Calu3 (cell line): Measurements from ENCODE around the gene SCTR. TPM values are rescaled to one million over a fixed set of nuclear protein-coding genes. Genes with fewer than 3 reads are reported as not detected.

ENCODE experiments used
- BruUV-seq: library from RNA; stranded (reverse); fragments of 400-500 nt; replicated peaks from 2 replicates; lab custom pipeline; 2021; lab: Mats Ljungman, UMichigan
- CTCF ChIA-PET: fragments of 300-600 bp; sonication (Branson Sonifier 250); formaldehyde crosslinking; loops from one replicate; lab custom pipeline; 2022; ENCODE audit warnings: antibody characterized with exemption; lab: Charles Lee
- DNase-seq: peaks from one replicate; pipeline ENCODE4 v3.0.0; 2022
- H3K27ac Mint-ChIP-seq: one replicate; pipeline ENCODE4 v1.8.0; 2022; ENCODE audit warnings: mixed read lengths; ENCODE audit not compliant: unreplicated experiment
- H3K27me3 Mint-ChIP-seq: one replicate; pipeline ENCODE4 v1.8.0; 2022; ENCODE audit warnings: mixed read lengths; ENCODE audit not compliant: unreplicated experiment
- H3K36me3 Mint-ChIP-seq: one replicate; pipeline ENCODE4 v1.8.0; 2022; ENCODE audit warnings: mild to moderate bottlenecking, moderate library complexity, mixed read lengths; ENCODE audit not compliant: insufficient read depth, unreplicated experiment
- H3K4me1 Mint-ChIP-seq: one replicate; pipeline ENCODE4 v1.8.0; 2022; ENCODE audit warnings: mild to moderate bottlenecking, low read depth, mixed read lengths; ENCODE audit not compliant: unreplicated experiment
- H3K4me3 Mint-ChIP-seq: one replicate; pipeline ENCODE4 v1.8.0; 2022; ENCODE audit warnings: mild to moderate bottlenecking, low read depth, moderate library complexity, mixed read lengths; ENCODE audit not compliant: unreplicated experiment
- H3K9me3 Mint-ChIP-seq: one replicate; pipeline ENCODE4 v1.8.0; 2022; ENCODE audit warnings: low read depth, mixed read lengths; ENCODE audit not compliant: unreplicated experiment
- intact Hi-C: fragments of 100-400 bp; cut with micrococcal nuclease; formaldehyde crosslinking; loops from one replicate; pipeline ENCODE4 v1.10.0; 2022; ENCODE audit not compliant: unreplicated experiment
- total RNA-seq: library from RNA; stranded (reverse); gene quantifications from 2 replicates; pipeline ENCODE4 v1.2.3, GENCODE V29; 2022
- TF ChIP-seq, protein P1 (sequence below): fragments of 200-600 bp; IDR thresholded peaks from one replicate; pipeline ENCODE4 v1.8.0; 2022; ENCODE audit warnings: antibody characterized with exemption; ENCODE audit not compliant: unreplicated experiment

Gene SCTR
- total RNA-seq, 1 experiment from 2014 or later = 0.85 TPM

DNA sequence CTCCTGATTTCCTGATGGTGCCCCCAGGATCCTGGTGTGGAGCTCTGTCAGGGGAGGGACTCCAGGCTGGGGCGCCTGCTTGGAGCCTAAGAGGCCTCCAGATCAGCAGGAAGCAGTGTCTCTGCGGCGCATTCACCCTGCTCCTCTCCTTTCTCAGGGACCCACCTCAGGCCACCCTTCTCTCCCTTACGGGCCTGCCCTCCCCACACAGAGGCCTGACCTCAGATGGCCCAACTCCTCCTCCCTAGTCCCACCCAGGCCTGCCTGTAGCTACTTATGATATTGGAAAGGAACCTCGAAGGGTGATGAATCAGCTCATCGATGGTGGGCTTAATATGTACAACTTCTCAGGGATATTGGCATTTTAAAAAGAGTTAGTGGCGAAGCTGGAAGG lies 82.1 kb downstream of the SCTR start:
- H3K4me3 Mint-ChIP-seq = no peak overlapping the region
- H3K9me3 Mint-ChIP-seq = no peaks in the 10 kb centered on the region
- intact Hi-C loops = no loop called here
- H3K4me1 Mint-ChIP-seq = no peaks in the 10 kb centered on the region
- no peaks in the 10 kb centered on the region for H3K36me3 Mint-ChIP-seq
- BruUV-seq = no TSS peak
- no peak overlapping the region for H3K27ac Mint-ChIP-seq
- H3K27me3 Mint-ChIP-seq = peaks cover 15% of the 10 kb centered on the region
- TF ChIP-seq, protein P1, sequence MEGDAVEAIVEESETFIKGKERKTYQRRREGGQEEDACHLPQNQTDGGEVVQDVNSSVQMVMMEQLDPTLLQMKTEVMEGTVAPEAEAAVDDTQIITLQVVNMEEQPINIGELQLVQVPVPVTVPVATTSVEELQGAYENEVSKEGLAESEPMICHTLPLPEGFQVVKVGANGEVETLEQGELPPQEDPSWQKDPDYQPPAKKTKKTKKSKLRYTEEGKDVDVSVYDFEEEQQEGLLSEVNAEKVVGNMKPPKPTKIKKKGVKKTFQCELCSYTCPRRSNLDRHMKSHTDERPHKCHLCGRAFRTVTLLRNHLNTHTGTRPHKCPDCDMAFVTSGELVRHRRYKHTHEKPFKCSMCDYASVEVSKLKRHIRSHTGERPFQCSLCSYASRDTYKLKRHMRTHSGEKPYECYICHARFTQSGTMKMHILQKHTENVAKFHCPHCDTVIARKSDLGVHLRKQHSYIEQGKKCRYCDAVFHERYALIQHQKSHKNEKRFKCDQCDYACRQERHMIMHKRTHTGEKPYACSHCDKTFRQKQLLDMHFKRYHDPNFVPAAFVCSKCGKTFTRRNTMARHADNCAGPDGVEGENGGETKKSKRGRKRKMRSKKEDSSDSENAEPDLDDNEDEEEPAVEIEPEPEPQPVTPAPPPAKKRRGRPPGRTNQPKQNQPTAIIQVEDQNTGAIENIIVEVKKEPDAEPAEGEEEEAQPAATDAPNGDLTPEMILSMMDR = no peak
- CTCF ChIA-PET = no interaction called here
- DNase-seq = no peak

DNA sequence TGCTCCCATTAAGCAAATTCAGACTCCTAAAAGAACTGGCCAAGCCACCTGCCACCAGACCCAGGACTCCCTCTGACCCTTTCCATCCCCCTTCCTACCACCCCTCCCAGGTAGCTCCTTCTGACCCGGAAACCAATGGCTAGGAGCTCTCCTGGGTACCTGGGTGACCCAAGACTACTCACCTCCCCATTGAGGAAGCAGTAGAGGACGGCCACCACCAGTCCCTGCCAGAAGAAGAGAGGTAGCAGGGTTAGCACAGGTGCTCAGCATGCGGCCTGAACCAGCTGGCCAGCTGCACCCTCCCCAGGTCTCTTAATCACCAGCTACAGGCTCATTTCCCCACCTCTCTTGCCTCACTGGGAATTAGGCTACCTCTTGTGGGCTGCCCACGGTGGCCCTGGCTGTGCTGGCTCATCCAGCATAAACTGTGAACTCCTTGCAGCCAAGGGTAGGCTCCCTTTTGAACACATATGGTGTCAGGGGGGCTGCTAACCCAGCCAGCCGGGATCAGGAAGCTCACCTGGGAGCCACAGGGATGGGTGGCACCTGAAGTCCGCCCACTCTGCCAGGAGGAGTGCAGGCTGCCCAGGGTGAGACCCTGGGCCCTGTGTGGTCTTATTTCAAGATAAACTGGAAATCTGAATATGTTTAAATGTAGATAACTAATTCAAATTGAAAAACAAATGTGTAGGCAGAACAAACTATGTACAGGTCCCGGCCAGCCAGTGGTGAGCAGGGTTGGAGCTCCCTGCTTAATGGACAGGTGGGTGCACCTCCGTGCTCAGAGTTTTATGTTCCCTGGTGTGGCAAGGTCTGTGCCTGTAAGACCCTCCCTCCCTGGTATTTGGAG lies 82.7 kb downstream of the SCTR start:
- BruUV-seq = no TSS peak

DNA sequence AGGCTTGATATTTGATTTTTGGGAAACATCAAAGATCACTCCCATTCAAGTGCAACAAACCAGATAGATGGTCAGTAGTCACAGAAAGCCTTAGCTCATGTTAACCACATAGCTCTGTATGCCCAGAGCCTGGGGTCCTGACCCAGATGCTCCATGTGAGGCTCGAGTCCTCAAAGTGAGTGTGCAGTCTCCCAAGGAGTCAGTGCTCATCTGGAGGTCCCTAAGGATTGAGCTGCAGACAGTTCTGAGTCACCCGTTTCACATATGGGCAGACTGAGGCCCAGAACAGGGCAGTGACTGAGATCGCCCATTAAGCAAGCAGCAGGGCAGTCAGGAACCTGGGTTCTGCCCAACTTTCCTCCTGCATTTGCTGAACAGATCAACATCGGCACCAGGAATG lies 83.4 kb downstream of the SCTR start:
- DNase-seq = no peak
- intact Hi-C loops = no loop called here
- CTCF ChIA-PET = interaction anchor here (1.7 kb wide), 1 partner anchor 36 kb away, joined by 4 read pairs; no protein-coding TSS in a partner anchor
- no peak overlapping the region for H3K4me3 Mint-ChIP-seq
- H3K4me1 Mint-ChIP-seq = no peaks in the 10 kb centered on the region
- TF ChIP-seq, protein P1 = no peak
- no peaks in the 10 kb centered on the region for H3K9me3 Mint-ChIP-seq
- peaks cover 2% of the 10 kb centered on the region for H3K27me3 Mint-ChIP-seq
- BruUV-seq = no TSS peak
- H3K36me3 Mint-ChIP-seq = no peaks in the 10 kb centered on the region
- H3K27ac Mint-ChIP-seq = no peak overlapping the region

More for the DNA sequence above, 82.7 kb downstream of the SCTR start:
- CTCF ChIA-PET = interaction anchor here (1.7 kb wide), 1 partner anchor 35 kb away, joined by 4 read pairs; no protein-coding TSS in a partner anchor
- intact Hi-C loops = no loop called here
- DNase-seq = no peak
- no peaks in the 10 kb centered on the region for H3K36me3 Mint-ChIP-seq
- H3K27ac Mint-ChIP-seq = no peak overlapping the region
- H3K27me3 Mint-ChIP-seq = peaks cover 9% of the 10 kb centered on the region
- TF ChIP-seq, protein P1 = no peak
- H3K4me3 Mint-ChIP-seq = no peak overlapping the region
- H3K9me3 Mint-ChIP-seq = no peaks in the 10 kb centered on the region
- H3K4me1 Mint-ChIP-seq = no peaks in the 10 kb centered on the region

DNA sequence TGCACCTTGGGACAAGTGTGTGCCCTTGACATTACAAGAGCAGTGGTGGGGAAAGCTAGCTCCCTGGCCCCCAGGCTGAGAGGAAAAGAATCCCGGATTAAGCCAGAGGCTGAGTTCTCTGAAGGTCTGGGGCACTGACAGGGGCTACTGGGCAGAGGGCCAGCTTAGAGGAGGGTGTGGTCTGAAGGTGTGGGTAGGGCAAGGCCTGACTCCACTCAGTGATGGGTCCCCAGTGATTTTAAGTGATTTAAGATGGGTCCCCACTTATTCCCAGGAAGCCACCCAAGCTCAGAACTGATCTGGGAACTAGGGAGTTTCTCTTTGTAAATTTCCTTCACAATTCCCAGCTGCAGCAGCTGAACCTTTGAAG lies 83.8 kb downstream of the SCTR start:
- no peaks in the 10 kb centered on the region for H3K9me3 Mint-ChIP-seq

More for the DNA sequence above, 83.8 kb downstream of the SCTR start:
- Mint-ChIP-seq H3K27ac (no peak overlapping the region), H3K4me1 (peaks cover 3% of the 10 kb centered on the region), H3K4me3 (no peak overlapping the region), H3K36me3 (no peaks in the 10 kb centered on the region), H3K27me3 (no peaks in the 10 kb centered on the region)
- TF ChIP-seq, protein P1 = no peak
- no TSS peak for BruUV-seq
- intact Hi-C loops = no loop called here
- CTCF ChIA-PET = interaction anchor here (1.7 kb wide), 1 partner anchor 36 kb away, joined by 4 read pairs; no protein-coding TSS in a partner anchor
- no peak for DNase-seq
